HEK293 (cell line): Measurements from ENCODE around the gene ERBIN.
A peak's percentile ranks its signal among the peaks of the same experiment; 100 is the strongest.

Experiments used
- CTCF ChIA-PET: fragments of 350-600 bp; formaldehyde crosslinking; extraction: SDS; loops from one replicate; lab custom pipeline; 2021; ENCODE audit warnings: antibody characterized with exemption; lab: Yijun Ruan, JAX
- POLR2A ChIA-PET: fragments of 300-600 bp; formaldehyde crosslinking; extraction: SDS; loops from one replicate; lab custom pipeline; 2020; ENCODE audit warnings: antibody characterized with exemption, inconsistent platforms; lab: Yijun Ruan, JAX
- H3K27ac ChIP-seq: fragments of 200-500 bp; sonication (Bioruptor generic); 2 replicates; pipeline ENCODE4 v1.5.1; 2014; ENCODE audit warnings: low read depth, low read length, control low read depth, inconsistent platforms; ENCODE audit errors: extremely low read depth
- H3K36me3 ChIP-seq, 2 experiments: fragments of 200-500 bp in 1 of 2; sonication (Bioruptor generic) in 1 of 2; 1 replicate in 1 of 2; 2 replicates in 1 of 2; pipeline ENCODE4 v1.5.1; 2014 to 2017; ENCODE audit warnings: inconsistent platforms in 2 of 2, low read length in 2 of 2; ENCODE audit not compliant: control insufficient read depth in 2 of 2, insufficient read depth in 1 of 2
- H3K4me1 ChIP-seq: fragments of 200-500 bp; sonication (Bioruptor generic); 2 replicates; pipeline ENCODE4 v1.5.1; 2014; ENCODE audit warnings: mild to moderate bottlenecking, low read length, inconsistent platforms; ENCODE audit not compliant: control insufficient read depth, insufficient read depth
- H3K4me3 ChIP-seq: 2 replicates; pipeline ENCODE4 v1.5.1; 2011; ENCODE audit warnings: low read depth, mild to moderate bottlenecking, control low read depth, low read length, moderate library complexity
- H3K9me3 ChIP-seq: fragments of 200-500 bp; sonication (Bioruptor generic); 2 replicates; pipeline ENCODE4 v1.5.1; 2014; ENCODE audit warnings: low read depth, low read length, inconsistent platforms; ENCODE audit not compliant: control insufficient read depth, insufficient read depth
- GLIS1 ChIP-seq: fragments of 450-650 bp; formaldehyde crosslinking; IDR thresholded peaks from 2 replicates; pipeline ENCODE4 v1.5.1; 2016; ENCODE audit warnings: missing biosample characterization, missing genetic modification characterization
- GLIS2 ChIP-seq: fragments of 450-650 bp; formaldehyde crosslinking; IDR thresholded peaks from 2 replicates; pipeline ENCODE4 v1.5.1; 2016; ENCODE audit warnings: missing biosample characterization, missing genetic modification characterization
- HOXD13 ChIP-seq: sonication (generic); formaldehyde crosslinking; IDR thresholded peaks from 2 replicates; pipeline ENCODE4 v1.8.0; 2022; ENCODE audit warnings: missing genetic modification reagents, borderline replicate concordance
- INSM2 ChIP-seq: fragments of 450-650 bp; formaldehyde crosslinking; IDR thresholded peaks from 2 replicates; pipeline ENCODE4 v1.5.1; 2016; ENCODE audit warnings: missing biosample characterization, missing genetic modification characterization
- OVOL3 ChIP-seq: fragments of 450-650 bp; formaldehyde crosslinking; IDR thresholded peaks from 2 replicates; pipeline ENCODE4 v1.5.1; 2016; ENCODE audit warnings: missing biosample characterization, missing genetic modification characterization
- YY1 ChIP-seq: fragments of 450-650 bp; formaldehyde crosslinking; IDR thresholded peaks from 2 replicates; pipeline ENCODE4 v1.5.1; 2018; ENCODE audit warnings: missing biosample characterization, missing genetic modification characterization
- ZBTB17 ChIP-seq: fragments of 450-650 bp; formaldehyde crosslinking; IDR thresholded peaks from 2 replicates; pipeline ENCODE4 v1.5.1; 2016; ENCODE audit warnings: missing biosample characterization, missing genetic modification characterization
- ZFP37 ChIP-seq: fragments of 450-650 bp; formaldehyde crosslinking; IDR thresholded peaks from 2 replicates; pipeline ENCODE4 v1.5.1; 2016; ENCODE audit warnings: missing biosample characterization, missing genetic modification characterization
- ZIC2 ChIP-seq: fragments of 450-650 bp; formaldehyde crosslinking; IDR thresholded peaks from 2 replicates; pipeline ENCODE4 v1.5.1; 2016; ENCODE audit warnings: missing biosample characterization, missing genetic modification characterization
- ZNF121 ChIP-seq: fragments of 450-650 bp; formaldehyde crosslinking; IDR thresholded peaks from 2 replicates; pipeline ENCODE4 v1.5.1; 2016; ENCODE audit warnings: missing biosample characterization, missing genetic modification characterization
- ZNF140 ChIP-seq: fragments of 450-650 bp; formaldehyde crosslinking; IDR thresholded peaks from 2 replicates; pipeline ENCODE4 v1.5.1; 2016; ENCODE audit warnings: missing biosample characterization, missing genetic modification characterization
- ZNF174 ChIP-seq: fragments of 450-650 bp; formaldehyde crosslinking; IDR thresholded peaks from 2 replicates; pipeline ENCODE4 v1.5.0; 2017; ENCODE audit warnings: missing biosample characterization, mild to moderate bottlenecking, missing genetic modification characterization
- ZNF223 ChIP-seq: fragments of 450-650 bp; formaldehyde crosslinking; IDR thresholded peaks from 2 replicates; pipeline ENCODE4 v1.5.1; 2016; ENCODE audit warnings: missing biosample characterization, missing genetic modification characterization
- ZNF366 ChIP-seq: fragments of 450-650 bp; formaldehyde crosslinking; conservative IDR thresholded peaks from 2 replicates; pipeline ENCODE4 v1.5.1; 2016; ENCODE audit warnings: missing biosample characterization, missing genetic modification characterization
- ZNF433 ChIP-seq: fragments of 450-650 bp; formaldehyde crosslinking; IDR thresholded peaks from 2 replicates; pipeline ENCODE4 v1.5.1; 2016; ENCODE audit warnings: missing biosample characterization, missing genetic modification characterization, low read depth
- ZNF560 ChIP-seq: fragments of 450-650 bp; formaldehyde crosslinking; IDR thresholded peaks from 2 replicates; pipeline ENCODE4 v1.5.1; 2017; ENCODE audit warnings: missing biosample characterization, missing genetic modification characterization, borderline replicate concordance
- ZNF626 ChIP-seq: fragments of 450-650 bp; sonication (Bioruptor Pico); formaldehyde crosslinking; IDR thresholded peaks from 2 replicates; pipeline ENCODE4 v1.5.1; 2018; ENCODE audit warnings: missing biosample characterization, missing genetic modification characterization, inconsistent platforms
- ZNF664 ChIP-seq: fragments of 450-650 bp; formaldehyde crosslinking; IDR thresholded peaks from 2 replicates; pipeline ENCODE4 v1.5.1; 2016; ENCODE audit warnings: missing biosample characterization, missing genetic modification characterization
- ZNF704 ChIP-seq: fragments of 450-650 bp; formaldehyde crosslinking; IDR thresholded peaks from 2 replicates; pipeline ENCODE4 v1.5.1; 2016; ENCODE audit warnings: missing biosample characterization, missing genetic modification characterization
- ZNF768 ChIP-seq: fragments of 450-650 bp; formaldehyde crosslinking; IDR thresholded peaks from 2 replicates; pipeline ENCODE4 v1.5.1; 2018; ENCODE audit warnings: missing biosample characterization, mild to moderate bottlenecking, missing genetic modification characterization
- TF ChIP-seq, protein P1 (sequence below): fragments of 450-650 bp; formaldehyde crosslinking; IDR thresholded peaks from 2 replicates; pipeline ENCODE4 v1.5.1; 2016; ENCODE audit warnings: missing biosample characterization, missing genetic modification characterization
- TF ChIP-seq, protein P2 (sequence below): fragments of 450-650 bp; formaldehyde crosslinking; IDR thresholded peaks from 2 replicates; pipeline ENCODE4 v1.5.1; 2017; ENCODE audit warnings: missing biosample characterization, missing genetic modification characterization

Gene ERBIN

DNA sequence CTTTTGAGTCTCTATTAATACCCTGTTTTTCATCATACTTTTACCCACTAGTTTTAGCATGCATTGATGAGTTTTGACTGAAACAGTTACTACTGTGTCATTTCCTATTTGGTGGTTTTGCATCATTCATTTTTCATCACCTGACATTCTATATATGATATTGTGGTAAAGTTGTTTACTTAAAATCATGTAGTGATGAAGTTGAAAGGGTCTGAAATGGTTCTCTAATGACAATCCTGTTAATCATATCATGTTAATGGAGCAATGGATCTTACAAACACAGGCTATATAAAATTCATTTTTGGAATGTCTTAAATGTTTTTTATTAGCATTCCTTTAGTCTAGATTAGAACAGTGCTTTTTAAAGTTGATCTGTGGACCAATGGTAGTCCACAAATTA is 84.1 kb downstream of the ERBIN start:
- no peak for TF ChIP-seq GLIS1 (tag by site-specific recombination)
- no peak for TF ChIP-seq OVOL3 (tag by site-specific recombination)
- TF ChIP-seq, protein P1, sequence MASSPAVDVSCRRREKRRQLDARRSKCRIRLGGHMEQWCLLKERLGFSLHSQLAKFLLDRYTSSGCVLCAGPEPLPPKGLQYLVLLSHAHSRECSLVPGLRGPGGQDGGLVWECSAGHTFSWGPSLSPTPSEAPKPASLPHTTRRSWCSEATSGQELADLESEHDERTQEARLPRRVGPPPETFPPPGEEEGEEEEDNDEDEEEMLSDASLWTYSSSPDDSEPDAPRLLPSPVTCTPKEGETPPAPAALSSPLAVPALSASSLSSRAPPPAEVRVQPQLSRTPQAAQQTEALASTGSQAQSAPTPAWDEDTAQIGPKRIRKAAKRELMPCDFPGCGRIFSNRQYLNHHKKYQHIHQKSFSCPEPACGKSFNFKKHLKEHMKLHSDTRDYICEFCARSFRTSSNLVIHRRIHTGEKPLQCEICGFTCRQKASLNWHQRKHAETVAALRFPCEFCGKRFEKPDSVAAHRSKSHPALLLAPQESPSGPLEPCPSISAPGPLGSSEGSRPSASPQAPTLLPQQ, result no peak
- no peak for TF ChIP-seq ZNF560 (tag by site-specific recombination)
- TF ChIP-seq, protein P2, sequence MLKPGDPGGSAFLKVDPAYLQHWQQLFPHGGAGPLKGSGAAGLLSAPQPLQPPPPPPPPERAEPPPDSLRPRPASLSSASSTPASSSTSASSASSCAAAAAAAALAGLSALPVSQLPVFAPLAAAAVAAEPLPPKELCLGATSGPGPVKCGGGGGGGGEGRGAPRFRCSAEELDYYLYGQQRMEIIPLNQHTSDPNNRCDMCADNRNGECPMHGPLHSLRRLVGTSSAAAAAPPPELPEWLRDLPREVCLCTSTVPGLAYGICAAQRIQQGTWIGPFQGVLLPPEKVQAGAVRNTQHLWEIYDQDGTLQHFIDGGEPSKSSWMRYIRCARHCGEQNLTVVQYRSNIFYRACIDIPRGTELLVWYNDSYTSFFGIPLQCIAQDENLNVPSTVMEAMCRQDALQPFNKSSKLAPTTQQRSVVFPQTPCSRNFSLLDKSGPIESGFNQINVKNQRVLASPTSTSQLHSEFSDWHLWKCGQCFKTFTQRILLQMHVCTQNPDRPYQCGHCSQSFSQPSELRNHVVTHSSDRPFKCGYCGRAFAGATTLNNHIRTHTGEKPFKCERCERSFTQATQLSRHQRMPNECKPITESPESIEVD, result 0 out of 2 replicates have a peak, but pooled peaks have one; percentile 6
- peak; percentile 51 for TF ChIP-seq ZBTB17 (tag by site-specific recombination)
- no peak for TF ChIP-seq YY1 (tag by site-specific recombination)
- no peak for TF ChIP-seq ZNF366 (tag by site-specific recombination)
- no peak for TF ChIP-seq ZNF140 (tag by site-specific recombination)
- no peak for TF ChIP-seq ZNF174
- TF ChIP-seq ZNF433 (tag by site-specific recombination), result no peak
- no peaks in the 10 kb centered on the region for H3K36me3 ChIP-seq
- peaks cover 14% of the 10 kb centered on the region for H3K4me1 ChIP-seq
- H3K4me3 ChIP-seq, result no peak overlapping the region
- no peaks in the 10 kb centered on the region for H3K9me3 ChIP-seq
- no peak overlapping the region for H3K27ac ChIP-seq
- ChIA-PET CTCF (no interaction called here), POLR2A (no interaction called here)

DNA sequence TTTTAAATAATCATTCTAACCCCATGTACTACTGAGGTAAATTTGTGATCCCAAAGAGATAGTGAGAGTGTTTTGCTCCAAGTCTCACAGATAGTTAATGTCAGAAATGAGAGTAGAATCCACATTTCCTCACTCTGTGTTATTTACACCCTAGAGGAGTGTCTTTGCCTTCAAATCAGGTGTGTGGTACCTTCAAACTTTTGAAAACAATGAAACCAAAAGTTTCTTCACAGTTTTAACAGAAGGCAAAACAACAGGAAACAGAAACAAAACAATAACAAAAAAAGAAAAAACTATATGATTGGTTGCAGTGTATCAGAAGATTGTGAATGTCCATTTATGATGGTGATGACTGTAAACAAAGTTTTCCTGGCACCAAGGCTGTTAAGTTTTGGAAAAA is 85.9 kb downstream of the ERBIN start:
- no peak for TF ChIP-seq YY1 (tag by site-specific recombination)
- no peak for TF ChIP-seq HOXD13 (CRISPR knock-in tag)
- no peak for TF ChIP-seq ZNF121 (tag by site-specific recombination)
- TF ChIP-seq ZNF626 (tag by site-specific recombination), result no peak
- TF ChIP-seq GLIS2 (tag by site-specific recombination), result no peak
- TF ChIP-seq, protein P2, result no peak
- no peak for TF ChIP-seq ZNF664 (tag by site-specific recombination)
- no peak for TF ChIP-seq INSM2 (tag by site-specific recombination)
- TF ChIP-seq ZNF768, result no peak
- TF ChIP-seq ZNF223 (tag by site-specific recombination), result no peak
- TF ChIP-seq ZFP37 (tag by site-specific recombination), result no peak
- TF ChIP-seq ZNF704 (tag by site-specific recombination), result no peak
- no peak for TF ChIP-seq ZIC2
- ChIA-PET POLR2A (no interaction called here), CTCF (no interaction called here)
- Histone ChIP-seq H3K36me3 (no peaks in the 10 kb centered on the region; a peak in 1 of 3 replicates), H3K4me3 (no peak overlapping the region), H3K27ac (no peak overlapping the region), H3K9me3 (no peaks in the 10 kb centered on the region), H3K4me1 (peaks cover 19% of the 10 kb centered on the region)
